GM21528 (cell line): ENCODE results near the gene ZBED2.
A peak's percentile ranks its signal among the peaks of the same experiment; 100 is the strongest.
"Not testable (repeated sequence)": the region's sequence is repeated elsewhere in the genome, so short reads cannot be mapped to it uniquely, and the experiment has no call there.

Experiments used
- ATAC-seq: cut with Tn5 transposase; IDR thresholded peaks from one replicate; pipeline ENCODE4 v1.9.1; 2021; ENCODE audit warnings: mild to moderate bottlenecking, moderate library complexity; ENCODE audit not compliant: unreplicated experiment, low FRiP score

ZBED2 gene

GRCh38 chr3:111595232-111595631 is at the start of gene ZBED2:
ZBED2 (minus strand) TSS chr3:111595346; CDS start chr3:111594201, 1,145 bp downstream.
- peak; percentile 39 for ATAC-seq

DNA sequence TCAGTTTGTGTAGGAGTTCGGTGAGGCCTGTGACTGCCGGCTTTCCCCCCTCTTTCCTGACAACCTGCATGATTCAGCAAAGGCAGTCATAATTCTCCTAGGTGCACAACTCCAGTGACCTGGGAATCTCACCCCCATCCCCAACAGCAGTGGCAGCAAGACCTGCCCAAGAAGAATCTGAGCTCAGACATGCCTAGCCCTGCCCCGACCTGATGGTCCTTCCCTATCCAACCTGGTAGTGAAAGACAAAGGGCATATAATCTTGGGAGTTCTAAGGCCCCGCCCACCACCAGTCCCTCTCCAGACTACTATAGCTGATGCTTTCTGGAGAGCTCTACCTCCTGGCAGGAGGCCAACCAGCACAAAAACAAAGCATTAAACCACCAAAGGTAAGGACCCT is 44.2 kb upstream of the ZBED2 start:
- ATAC-seq: no peak

GRCh38 chr3:111636366-111636885 is 41.3 kb upstream of the ZBED2 start:
- ATAC-seq: no peak

GRCh38 chr3:111635403-111635802 is 40.3 kb upstream of the ZBED2 start:
- no peak for ATAC-seq

- ATAC-seq: not testable (repeated sequence)
Measured at GRCh38 chr3:111630638-111631037, 35.5 kb upstream of the ZBED2 start.

- not testable (repeated sequence) for ATAC-seq
Measured at GRCh38 chr3:111629018-111629417, 33.9 kb upstream of the ZBED2 start.

DNA sequence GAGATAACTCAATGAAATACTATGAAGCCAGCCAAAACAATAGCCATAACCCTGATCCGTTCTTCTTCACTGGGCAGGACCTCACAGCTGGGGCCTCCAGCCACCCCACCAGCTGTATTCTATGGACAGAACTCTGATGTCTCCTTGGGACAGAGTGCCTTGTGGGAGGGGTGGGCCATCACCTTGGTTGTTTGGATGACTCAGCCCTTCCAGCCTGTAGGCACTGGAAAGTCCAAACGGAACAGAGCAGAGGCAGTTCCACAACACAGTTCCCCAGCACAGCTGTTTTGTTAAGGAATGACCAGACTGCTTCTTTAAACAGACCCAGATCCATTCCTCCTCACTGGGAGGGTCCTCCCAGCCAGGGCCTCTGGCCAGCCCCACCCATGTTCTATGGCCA is 31.9 kb upstream of the ZBED2 start:
- ATAC-seq: no peak

DNA sequence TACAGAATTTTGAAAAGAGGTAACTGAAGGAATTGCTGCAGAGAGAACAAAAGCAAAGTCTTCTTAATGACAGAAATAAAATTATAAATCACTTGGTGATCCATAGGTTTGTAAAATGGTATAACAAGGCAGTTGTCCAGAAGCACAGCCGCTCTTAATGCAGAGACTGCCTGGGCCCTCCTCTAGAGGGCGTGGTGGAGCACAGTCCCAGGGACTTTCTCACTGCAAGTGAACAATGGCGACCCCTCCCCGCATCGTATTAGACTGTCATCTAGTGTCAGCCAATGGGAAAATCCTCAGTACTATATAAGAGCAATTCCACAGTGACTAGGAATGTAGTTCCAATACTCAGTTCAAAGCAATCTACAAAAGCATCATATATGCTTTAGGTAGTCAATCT is 26.4 kb upstream of the ZBED2 start:
- ATAC-seq: no peak

DNA sequence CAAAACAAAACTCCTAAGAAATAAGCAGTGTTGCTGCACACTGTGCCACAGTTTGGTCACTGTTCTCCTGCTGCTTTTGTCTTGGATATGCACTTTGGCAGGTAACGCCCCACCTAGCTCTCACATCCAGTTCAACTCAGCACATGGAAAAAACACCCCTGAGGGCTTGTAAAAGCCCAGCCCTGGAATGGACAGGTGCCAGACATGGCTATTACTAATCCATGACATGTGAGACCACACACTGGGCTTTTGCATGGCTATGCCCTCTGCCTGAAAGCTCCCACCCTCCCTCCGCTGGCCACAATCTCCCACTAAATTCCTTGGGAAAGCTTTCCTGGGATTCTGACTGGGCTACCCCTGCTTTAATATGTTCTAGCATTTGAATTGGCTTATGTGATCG is 24.7 kb upstream of the ZBED2 start:
- ATAC-seq: no peak

- no peak for ATAC-seq
Measured at GRCh38 chr3:111618945-111619344, 23.8 kb upstream of the ZBED2 start.

DNA sequence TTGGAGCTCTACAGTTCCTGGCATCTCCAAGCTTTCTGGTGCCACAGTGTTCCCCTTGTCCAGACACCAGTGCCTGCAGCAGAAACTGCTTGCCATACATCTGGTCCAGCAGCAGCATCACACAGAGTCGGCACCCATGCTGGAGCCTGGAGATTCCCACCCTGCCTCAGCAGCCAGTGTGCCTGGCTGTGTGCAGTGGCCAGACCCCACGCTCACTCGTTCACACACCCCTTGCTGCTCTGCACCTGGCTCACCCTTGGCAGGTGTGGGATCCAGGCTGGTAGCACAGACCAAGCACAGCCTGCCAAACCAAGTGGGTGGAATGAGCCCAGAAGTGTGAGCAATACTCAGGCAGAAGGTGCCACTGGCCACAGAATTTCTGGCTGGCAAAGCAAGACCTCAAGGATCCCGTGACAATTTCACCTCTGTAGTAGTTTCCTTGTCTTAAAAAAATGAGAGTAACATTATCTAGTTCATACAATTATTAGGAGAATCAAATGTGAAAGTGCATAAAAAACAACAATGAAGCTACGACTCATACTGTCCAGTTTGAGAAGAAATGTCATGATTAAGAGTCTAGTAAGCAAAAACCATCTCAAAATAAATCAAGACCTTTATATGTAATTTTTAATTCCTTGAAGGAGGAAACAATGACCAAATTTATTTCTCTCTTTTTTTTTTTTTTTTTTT is 22.9 kb upstream of the ZBED2 start:
- no peak for ATAC-seq

DNA sequence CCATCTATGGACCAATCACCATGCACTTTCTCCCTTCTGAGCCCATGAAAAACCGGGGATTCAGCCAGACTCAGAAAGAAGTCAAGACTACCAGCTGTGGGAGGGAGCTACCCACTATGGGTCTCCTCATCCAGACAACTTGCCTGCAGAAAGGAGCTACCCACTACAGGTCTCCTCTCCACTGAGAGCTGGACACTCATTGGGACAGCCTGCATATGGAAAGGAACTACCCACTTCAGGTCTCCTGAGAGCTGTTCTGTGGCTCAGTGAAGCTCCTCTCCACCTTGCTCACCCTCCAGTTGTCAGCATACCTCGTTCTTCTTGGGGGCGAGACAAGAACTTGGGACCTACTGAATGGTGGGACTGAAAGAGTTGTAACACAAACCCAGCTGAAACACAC is 22.3 kb upstream of the ZBED2 start:
- ATAC-seq: no peak

GRCh38 chr3:111616417-111617105 is 21.4 kb upstream of the ZBED2 start:
- peak; percentile 87 for ATAC-seq

DNA sequence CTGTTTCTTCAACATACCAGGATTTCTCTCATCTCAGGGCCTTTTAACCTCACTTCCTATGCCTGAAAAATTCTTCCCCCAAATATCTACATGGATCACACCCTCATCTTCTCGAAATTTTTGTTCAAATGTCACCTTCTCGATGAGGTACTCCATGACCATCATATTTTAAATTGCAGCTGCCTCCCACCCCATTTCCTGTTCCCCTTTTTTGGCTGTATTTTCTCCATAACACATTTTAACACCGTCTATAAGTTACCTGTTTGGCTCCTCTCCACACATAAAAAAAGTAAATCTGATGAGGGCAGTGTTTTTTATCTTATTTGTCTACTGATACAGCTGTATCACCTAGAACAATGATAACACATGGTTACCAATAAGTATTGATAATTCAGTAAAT is 20.7 kb upstream of the ZBED2 start:
- ATAC-seq: no peak

GRCh38 chr3:111613294-111613693 is 18.1 kb upstream of the ZBED2 start:
- no peak for ATAC-seq

- ATAC-seq: peak; percentile 9
Measured at GRCh38 chr3:111610612-111611054, 15.5 kb upstream of the ZBED2 start.

GRCh38 chr3:111610189-111610588 is 15.0 kb upstream of the ZBED2 start:
- peak; percentile 87 for ATAC-seq

DNA sequence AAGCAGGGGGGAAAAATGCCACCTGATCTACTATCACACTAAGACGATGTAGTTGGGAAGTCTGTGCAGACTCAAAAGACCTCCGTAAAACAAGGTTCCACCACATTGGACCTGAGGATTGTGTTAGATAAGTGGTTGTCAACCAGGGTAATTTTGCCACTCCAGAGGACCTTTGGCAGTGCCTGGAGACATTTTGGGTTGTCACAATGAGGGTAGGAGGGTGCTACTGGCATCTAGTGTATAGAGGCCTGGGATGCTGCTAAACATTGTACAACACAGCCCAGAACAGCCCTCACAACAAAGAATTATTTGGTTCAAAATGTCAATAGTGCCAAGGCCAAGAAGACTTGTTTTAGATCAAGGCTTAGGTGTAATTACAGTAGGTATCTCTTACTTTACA is 14.6 kb upstream of the ZBED2 start:
- no peak for ATAC-seq

DNA sequence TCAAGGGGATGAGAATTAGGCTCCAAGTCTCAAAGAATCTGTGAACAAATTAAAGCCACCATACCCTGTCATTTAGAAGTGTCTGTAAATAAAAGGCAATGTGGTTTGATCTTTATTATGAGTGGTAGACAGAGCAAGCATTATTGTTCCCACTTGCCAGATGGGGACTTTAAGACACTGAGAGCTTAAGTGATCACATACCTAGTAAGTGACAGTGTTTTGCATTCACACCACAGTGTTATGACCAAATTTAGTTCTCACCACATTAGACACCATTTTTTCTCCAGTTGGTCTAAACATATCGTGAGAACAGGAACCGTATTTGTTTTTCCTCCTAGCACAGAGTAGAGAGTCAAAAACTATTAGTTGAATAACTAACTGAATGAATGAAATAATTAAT is 13.2 kb upstream of the ZBED2 start:
- peak; percentile 43 for ATAC-seq

GRCh38 chr3:111607240-111607920 is 12.2 kb upstream of the ZBED2 start:
- ATAC-seq: no peak

GRCh38 chr3:111605493-111605892 is 10.3 kb upstream of the ZBED2 start:
- no peak for ATAC-seq
